ENCODE results near the gene AUTS2.

- no peak for TF ChIP-seq CTCF (IDR thresholded peaks at IDR 0.05; ENCODE audit: low read length)
- no peak for TF ChIP-seq EZH2 (IDR thresholded peaks at IDR 0.05; ENCODE audit: borderline replicate concordance, low read length)
Observed at GRCh38 chr7:70582927-70583895, 984.9 kb downstream of the AUTS2 start.

Measured in OCI-LY1 (cell line).